BE2C (cell line): ENCODE data around the gene CBX4.

Experiments
- DNase-seq: peaks from one replicate; pipeline ENCODE4 v3.0.0-alpha.2; 2020
- H3K27me3 ChIP-seq: fragments of 250-450 bp; sonication (Bioruptor Pico); 2 replicates; pipeline ENCODE4 v1.5.1; 2020; ENCODE audit warnings: mild to moderate bottlenecking
- H3K36me3 ChIP-seq: fragments of 250-450 bp; sonication (Bioruptor Pico); 2 replicates; pipeline ENCODE4 v1.5.1; 2020; ENCODE audit warnings: mild to moderate bottlenecking
- H3K4me1 ChIP-seq: fragments of 250-450 bp; sonication (Bioruptor Pico); 2 replicates; pipeline ENCODE4 v1.5.1; 2020
- H3K4me3 ChIP-seq: 2 replicates; pipeline ENCODE4 v1.5.1; 2011; ENCODE audit warnings: low read depth, low read length
- H3K9me3 ChIP-seq: fragments of 250-450 bp; sonication (Bioruptor Pico); 2 replicates; pipeline ENCODE4 v1.5.1; 2020
- TF ChIP-seq, protein P1 (sequence below): IDR thresholded peaks from 2 replicates; pipeline ENCODE4 v1.5.1; 2012; ENCODE audit warnings: mild to moderate bottlenecking, low read depth, low read length

CBX4 gene

GRCh38 chr17:79840989-79841286 lies 1.7 kb upstream of the CBX4 start:
- Histone ChIP-seq H3K4me1 (peaks cover 13% of the 10 kb centered on the region), H3K36me3 (0 out of 2 replicates have a peak, but pooled peaks cover 3% of the 10 kb centered on the region), H3K4me3 (no peak overlapping the region), H3K9me3 (peaks cover 3% of the 10 kb centered on the region; the same call in 1 of the 2 replicates), H3K27me3 (peaks cover 49% of the 10 kb centered on the region)
- no peak for DNase-seq
- TF ChIP-seq, protein P1, sequence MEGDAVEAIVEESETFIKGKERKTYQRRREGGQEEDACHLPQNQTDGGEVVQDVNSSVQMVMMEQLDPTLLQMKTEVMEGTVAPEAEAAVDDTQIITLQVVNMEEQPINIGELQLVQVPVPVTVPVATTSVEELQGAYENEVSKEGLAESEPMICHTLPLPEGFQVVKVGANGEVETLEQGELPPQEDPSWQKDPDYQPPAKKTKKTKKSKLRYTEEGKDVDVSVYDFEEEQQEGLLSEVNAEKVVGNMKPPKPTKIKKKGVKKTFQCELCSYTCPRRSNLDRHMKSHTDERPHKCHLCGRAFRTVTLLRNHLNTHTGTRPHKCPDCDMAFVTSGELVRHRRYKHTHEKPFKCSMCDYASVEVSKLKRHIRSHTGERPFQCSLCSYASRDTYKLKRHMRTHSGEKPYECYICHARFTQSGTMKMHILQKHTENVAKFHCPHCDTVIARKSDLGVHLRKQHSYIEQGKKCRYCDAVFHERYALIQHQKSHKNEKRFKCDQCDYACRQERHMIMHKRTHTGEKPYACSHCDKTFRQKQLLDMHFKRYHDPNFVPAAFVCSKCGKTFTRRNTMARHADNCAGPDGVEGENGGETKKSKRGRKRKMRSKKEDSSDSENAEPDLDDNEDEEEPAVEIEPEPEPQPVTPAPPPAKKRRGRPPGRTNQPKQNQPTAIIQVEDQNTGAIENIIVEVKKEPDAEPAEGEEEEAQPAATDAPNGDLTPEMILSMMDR, result no peak

- H3K27me3 ChIP-seq, result peaks cover 49% of the 10 kb centered on the region
- TF ChIP-seq, protein P1, result no peak; the same call in 1 of the 2 replicates
- H3K4me3 ChIP-seq, result no peak overlapping the region
- peaks cover 3% of the 10 kb centered on the region; the same call in 1 of the 2 replicates for H3K9me3 ChIP-seq
- 0 out of 2 replicates have a peak, but pooled peaks cover 3% of the 10 kb centered on the region for H3K36me3 ChIP-seq
- DNase-seq, result no peak
- peaks cover 13% of the 10 kb centered on the region for H3K4me1 ChIP-seq
Observed at GRCh38 chr17:79840269-79840988, 1.2 kb upstream of the CBX4 start.

- Histone ChIP-seq H3K36me3 (peaks cover 15% of the 10 kb centered on the region), H3K27me3 (peaks cover 42% of the 10 kb centered on the region), H3K4me3 (peak overlapping the region; percentile 84), H3K9me3 (peaks cover 3% of the 10 kb centered on the region; the same call in 1 of the 2 replicates), H3K4me1 (peaks cover 13% of the 10 kb centered on the region)
- peak; percentile 61 for DNase-seq
- TF ChIP-seq, protein P1, result no peak
Observed at GRCh38 chr17:79838522-79839274, 542 bp downstream of the CBX4 start.

GRCh38 chr17:79837888-79838521 lies 1.2 kb downstream of the CBX4 start:
- peaks cover 13% of the 10 kb centered on the region for H3K4me1 ChIP-seq
- peaks cover 3% of the 10 kb centered on the region; the same call in 1 of the 2 replicates for H3K9me3 ChIP-seq
- TF ChIP-seq, protein P1, result no peak
- peak overlapping the region; percentile 84 for H3K4me3 ChIP-seq
- DNase-seq, result no peak
- H3K27me3 ChIP-seq, result peaks cover 35% of the 10 kb centered on the region
- H3K36me3 ChIP-seq, result peaks cover 15% of the 10 kb centered on the region

GRCh38 chr17:79836972-79837887 lies 2.0 kb downstream of the CBX4 start:
- peaks cover 3% of the 10 kb centered on the region; the same call in 1 of the 2 replicates for H3K9me3 ChIP-seq
- peak; percentile 60 for DNase-seq
- peaks cover 27% of the 10 kb centered on the region for H3K27me3 ChIP-seq
- H3K4me3 ChIP-seq, result peak overlapping the region; percentile 84
- peaks cover 15% of the 10 kb centered on the region for H3K36me3 ChIP-seq
- H3K4me1 ChIP-seq, result peaks cover 10% of the 10 kb centered on the region
- TF ChIP-seq, protein P1, result no peak
